GM18858 (cell line): Measurements from ENCODE around the gene ALKBH1.
A peak's percentile ranks its signal among the peaks of the same experiment; 100 is the strongest.
"Not testable (repeated sequence)": the region's sequence is repeated elsewhere in the genome, so short reads cannot be mapped to it uniquely, and the experiment has no call there.

ENCODE experiments used
- ATAC-seq: cut with Tn5 transposase; IDR thresholded peaks from one replicate; pipeline ENCODE4 v1.9.1; 2021; ENCODE audit not compliant: unreplicated experiment

ALKBH1 gene

DNA sequence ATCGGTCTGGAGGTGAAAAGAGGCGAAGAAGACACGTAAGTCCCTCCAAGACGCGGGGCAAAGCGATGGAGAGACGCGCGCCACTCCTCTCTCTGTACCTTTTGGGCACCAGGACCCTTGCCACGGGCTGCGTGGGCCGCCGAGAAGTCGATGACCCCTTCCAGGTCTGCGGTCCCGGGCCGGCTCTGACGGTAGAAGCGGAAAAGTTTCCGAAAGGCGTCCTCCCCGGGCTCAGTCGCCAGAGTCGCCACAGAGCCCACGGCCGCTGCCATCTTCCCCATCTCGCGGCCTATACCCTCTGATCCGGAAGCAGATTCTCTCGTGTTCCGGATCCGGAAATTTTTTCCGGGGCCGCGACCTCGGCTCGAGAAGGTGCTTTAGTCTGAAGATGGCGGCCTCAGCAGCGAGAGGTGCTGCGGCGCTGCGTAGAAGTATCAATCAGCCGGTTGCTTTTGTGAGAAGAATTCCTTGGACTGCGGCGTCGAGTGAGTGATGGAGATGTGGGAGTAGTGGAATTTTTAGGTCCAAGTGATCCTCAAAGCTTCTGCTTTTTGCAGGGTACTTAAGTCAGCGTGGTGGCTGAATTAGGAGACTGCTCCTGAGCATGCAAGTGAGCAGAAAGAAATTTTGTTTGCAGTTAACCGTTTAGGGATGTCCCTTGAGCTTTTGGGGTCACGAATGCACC is at the start of gene ALKBH1, which contains the start of gene SLIRP:
Gene ALKBH1, minus strand, starts transcription at position 300 of the 685 bp plus-strand sequence. Its CDS starts 19 bp downstream, at position 281.
Gene SLIRP, plus strand, starts transcription at position 380 of the 685 bp plus-strand sequence. Its CDS starts 9 bp downstream, at position 389.
- ATAC-seq, result peak; percentile 95

- ATAC-seq, result no peak
These were observed 45.1 kb upstream of the ALKBH1 start for GRCh38 chr14:77752799-77753516.

DNA sequence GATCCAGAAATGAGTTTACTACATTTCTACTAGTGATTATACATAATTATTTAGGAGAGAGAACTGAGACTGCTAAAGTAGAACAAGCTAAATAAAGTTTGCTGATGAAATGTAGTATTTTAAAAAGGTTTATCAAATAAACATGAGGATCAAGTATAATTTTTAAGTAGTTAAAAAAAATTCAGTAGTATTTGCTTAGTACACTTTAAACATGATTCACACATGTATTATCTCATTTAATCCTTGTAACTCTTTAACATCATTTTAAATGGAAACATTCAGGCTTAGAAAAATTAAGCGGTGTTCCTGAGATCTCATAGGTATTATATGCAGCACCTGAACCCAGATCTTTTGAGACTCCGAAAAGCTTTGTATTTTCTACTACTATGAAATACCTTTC is 44.4 kb upstream of the ALKBH1 start:
- no peak for ATAC-seq

- not testable (repeated sequence) for ATAC-seq
These were observed 39.6 kb upstream of the ALKBH1 start for GRCh38 chr14:77747425-77747824.

GRCh38 chr14:77746064-77746702 is 38.4 kb upstream of the ALKBH1 start:
- no peak for ATAC-seq

DNA sequence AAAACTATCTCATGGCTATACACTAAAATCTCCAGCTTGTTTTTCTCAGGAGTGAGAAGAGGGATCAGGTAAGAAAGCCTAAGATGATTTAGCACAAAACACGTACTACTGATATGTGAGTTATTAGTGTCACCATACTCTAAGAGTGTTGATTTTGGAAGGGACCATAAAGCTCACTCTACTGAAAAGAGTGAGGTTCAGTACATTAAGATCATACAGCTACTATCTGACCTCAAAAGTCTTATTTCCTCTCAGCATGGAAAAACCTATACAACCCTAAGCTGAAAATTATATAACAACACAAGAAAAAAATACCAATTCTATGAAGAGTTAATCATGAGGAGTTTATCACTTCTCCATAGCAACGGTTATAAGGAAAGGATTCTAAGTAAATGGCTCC is 33.6 kb upstream of the ALKBH1 start:
- ATAC-seq, result no peak

- no peak for ATAC-seq
These were observed 30.9 kb upstream of the ALKBH1 start for GRCh38 chr14:77738559-77739250.

GRCh38 chr14:77730976-77731497 is 23.2 kb upstream of the ALKBH1 start:
- no peak for ATAC-seq

- no peak for ATAC-seq
These were observed 14.5 kb upstream of the ALKBH1 start for GRCh38 chr14:77722301-77722700.

GRCh38 chr14:77721437-77721836 is 13.6 kb upstream of the ALKBH1 start:
- ATAC-seq, result no peak

- ATAC-seq, result no peak
These were observed 9.9 kb upstream of the ALKBH1 start for GRCh38 chr14:77717608-77718305.

DNA sequence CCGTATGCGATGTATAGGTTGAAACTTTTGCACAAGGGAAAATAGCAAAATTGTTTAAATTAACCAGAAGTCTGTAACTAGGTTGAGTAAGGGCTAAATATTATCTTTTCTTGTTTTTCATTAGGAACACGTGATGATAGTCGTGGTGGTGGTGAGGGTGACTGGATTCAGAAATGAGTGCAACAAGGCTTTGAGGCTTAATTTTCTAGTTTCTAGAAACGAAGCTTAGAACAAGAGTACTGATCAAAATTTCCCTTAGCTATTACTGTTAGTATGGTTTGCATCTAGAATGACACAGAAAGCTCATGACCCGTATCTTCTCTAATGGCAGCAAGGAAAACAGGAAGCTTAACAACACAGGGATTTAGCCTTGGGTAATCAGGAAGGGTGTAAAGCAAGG is 7.1 kb upstream of the ALKBH1 start:
- ATAC-seq, result no peak

- no peak for ATAC-seq
These were observed 2.5 kb upstream of the ALKBH1 start for GRCh38 chr14:77710364-77710763.

- no peak for ATAC-seq
These were observed 1.6 kb upstream of the ALKBH1 start for GRCh38 chr14:77709412-77709811.

GRCh38 chr14:77708749-77709148 is 926 bp upstream of the ALKBH1 start:
- ATAC-seq, result no peak

DNA sequence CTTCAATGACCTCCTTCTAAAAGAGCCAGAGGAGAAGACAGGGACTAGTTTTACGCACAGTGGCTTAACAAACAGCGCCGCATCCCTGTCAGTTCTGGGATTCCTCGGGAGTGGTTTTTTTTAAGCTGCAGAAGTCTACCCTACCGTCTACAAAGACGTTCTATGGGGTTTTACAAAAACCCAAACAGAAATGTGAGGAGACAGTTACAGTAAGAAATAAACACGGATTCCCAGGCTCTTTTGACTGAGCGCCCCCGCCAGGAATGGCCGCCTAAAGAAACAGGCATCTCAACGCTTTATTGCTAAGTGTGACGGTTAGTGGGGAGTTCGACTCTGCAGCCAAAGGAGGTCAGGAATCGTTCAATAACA is 484 bp downstream of the ALKBH1 start:
- no peak for ATAC-seq

DNA sequence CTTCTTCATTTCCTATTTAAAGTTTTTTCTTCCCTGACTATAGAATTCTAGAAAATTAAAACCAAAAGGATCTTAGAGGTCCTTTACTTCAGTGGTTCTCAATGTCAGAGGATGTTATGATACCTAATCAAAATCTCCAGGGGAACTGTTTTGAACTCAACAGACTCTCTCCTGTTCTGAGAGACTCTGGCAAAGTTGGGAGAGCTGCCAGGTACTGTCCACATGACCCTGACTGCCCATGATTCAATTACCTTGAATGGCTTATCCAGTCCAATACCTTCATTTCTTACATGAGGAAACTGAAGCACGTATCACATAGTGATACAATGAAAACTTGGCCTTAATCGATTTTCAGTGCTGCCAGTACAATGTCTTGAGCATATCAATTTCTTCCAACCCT is 16.6 kb downstream of the ALKBH1 start:
- no peak for ATAC-seq

DNA sequence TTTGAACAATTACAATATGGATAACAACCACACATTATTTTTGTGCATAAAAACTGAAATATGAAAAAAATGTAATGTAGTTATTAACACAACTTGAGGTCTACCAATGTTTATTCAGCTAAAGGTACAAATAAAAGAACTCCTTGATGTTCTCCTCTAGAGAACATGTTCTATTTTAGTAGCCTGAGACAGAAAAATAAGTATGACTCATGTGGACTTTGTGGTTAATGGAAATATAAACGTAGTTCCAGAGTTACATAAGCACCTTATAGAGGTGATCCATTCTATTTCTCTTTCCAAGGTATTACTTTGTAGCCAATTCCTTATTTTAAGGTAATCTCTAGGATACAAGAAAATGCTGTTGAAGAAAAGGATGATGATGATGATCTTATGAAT is 25.7 kb downstream of the ALKBH1 start:
- no peak for ATAC-seq

DNA sequence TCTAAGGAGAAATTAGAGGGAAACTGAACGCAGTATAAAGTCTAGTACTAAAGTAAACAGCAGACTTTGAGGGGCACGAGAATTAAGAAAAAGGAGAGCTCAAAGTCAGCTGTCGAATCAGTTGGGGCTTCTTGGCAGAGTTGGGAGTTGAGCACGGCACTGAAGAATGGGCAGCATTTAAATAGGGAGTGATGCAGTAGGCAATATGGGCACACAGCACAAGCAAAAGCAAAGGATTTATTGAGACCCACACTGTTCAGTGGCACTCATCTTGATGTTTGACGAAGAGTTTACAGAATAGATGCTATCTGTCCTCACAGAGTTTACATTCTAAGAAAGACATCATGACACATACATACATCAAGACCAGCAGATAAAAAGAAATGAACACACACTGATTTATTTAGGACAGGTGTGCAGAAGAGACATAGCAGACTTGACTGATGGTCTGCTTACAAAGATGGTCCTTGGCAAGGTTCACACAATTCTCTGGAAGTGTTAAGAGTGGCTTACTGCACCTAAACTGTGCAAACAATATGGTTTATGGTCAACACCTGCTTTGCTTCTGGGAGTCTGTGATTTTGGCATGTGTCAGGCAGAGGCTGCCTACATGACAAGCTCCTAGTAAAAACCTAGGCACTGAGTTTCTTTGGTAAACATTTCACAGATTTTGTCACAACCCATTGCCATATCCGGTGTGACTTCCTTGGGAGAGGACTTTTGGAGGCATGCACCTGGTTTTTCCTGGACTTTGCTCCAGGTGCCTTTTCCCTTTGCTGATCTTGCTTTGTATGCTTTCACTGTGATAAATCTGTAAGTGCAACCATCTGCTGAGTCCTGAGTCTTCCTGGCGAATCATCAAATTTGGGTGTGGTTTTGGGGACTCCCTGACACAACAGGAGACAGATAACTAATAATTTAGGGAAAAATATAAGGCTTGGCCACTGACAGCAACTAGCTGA is 26.3 kb downstream of the ALKBH1 start:
- ATAC-seq, result no peak
